ENCODE measurements around the gene PDE6G.

DNA sequence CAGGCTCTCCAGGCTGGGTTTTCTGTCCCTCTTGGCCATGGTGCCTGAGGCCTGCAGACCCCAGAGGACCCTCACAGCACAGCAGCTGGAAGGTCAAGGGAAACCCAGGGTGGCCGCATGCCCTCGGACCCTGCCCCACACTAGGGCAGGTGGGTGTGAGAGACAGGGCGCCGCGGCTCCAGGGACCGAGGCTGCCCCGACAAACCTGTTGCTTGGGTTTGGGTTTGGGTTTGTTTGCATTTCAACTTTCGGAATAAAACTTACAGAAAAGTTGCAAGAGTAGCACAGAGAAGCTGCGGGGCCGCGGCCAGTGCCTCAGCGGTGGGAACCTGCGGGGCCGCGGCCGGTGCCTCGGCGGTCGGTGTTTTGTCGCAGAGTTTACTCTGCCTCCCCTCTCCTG is 35.3 kb upstream of the PDE6G start:
- TF ChIP-seq, protein P1, sequence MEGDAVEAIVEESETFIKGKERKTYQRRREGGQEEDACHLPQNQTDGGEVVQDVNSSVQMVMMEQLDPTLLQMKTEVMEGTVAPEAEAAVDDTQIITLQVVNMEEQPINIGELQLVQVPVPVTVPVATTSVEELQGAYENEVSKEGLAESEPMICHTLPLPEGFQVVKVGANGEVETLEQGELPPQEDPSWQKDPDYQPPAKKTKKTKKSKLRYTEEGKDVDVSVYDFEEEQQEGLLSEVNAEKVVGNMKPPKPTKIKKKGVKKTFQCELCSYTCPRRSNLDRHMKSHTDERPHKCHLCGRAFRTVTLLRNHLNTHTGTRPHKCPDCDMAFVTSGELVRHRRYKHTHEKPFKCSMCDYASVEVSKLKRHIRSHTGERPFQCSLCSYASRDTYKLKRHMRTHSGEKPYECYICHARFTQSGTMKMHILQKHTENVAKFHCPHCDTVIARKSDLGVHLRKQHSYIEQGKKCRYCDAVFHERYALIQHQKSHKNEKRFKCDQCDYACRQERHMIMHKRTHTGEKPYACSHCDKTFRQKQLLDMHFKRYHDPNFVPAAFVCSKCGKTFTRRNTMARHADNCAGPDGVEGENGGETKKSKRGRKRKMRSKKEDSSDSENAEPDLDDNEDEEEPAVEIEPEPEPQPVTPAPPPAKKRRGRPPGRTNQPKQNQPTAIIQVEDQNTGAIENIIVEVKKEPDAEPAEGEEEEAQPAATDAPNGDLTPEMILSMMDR (IDR thresholded peaks at IDR 0.05): no peak
- TF ChIP-seq POLR2A (IDR thresholded peaks at IDR 0.05): no peak

All from lower leg skin (tissue), 3 donors.